NCI-H1105 treated with DMSO at 0.1 percent for 48 hours (cell line): ENCODE results near the gene ZNF708.
A peak's percentile ranks its signal among the peaks of the same experiment; 100 is the strongest.
"Not testable (repeated sequence)": the region's sequence is repeated elsewhere in the genome, so short reads cannot be mapped to it uniquely, and the experiment has no call there.

Source experiments
- DNase-seq: peaks from one replicate; lab custom pipeline; 2025; lab: John Stamatoyannopoulos, UW

Gene ZNF708

DNA sequence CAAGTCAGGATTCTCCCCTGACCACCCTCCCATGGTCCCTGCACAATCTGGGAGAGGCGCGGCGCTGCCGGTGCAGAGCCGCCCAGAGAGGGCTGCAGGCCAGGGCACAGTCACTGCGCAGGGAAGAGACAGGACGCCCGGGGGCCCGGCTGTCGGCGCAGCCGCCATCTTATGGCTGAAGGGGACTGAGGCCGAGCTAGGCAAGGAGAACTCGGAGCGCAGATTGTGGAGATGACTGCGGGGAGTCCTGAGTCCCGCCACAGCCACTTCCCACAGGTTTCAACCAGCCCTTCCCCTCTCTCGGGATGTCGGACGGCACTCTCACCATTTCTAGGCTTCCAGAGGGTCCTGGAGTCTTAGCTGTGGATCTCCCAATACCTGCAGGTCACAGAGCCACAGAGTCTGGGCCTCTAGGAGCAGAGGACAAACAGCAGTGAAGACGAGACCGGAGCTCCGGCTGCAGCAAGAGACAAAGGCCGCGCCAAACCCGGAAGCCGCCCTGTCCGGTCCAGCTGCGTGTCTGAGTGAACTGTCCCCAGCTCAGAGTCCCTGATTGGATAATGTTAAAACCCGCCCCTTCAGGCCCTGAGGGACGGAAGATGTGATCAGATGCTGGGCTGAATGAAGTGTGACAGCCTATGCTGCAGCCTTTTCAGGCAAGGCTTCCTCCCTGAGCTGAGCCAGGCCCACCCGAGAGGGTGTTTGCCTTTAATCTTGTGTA, at the start of gene ZNF708:
ZNF708 (minus strand) TSS at position 526 of the 721 bp plus-strand sequence; CDS start at position 328, 198 bp downstream.
- peak; percentile 92 for DNase-seq

DNA sequence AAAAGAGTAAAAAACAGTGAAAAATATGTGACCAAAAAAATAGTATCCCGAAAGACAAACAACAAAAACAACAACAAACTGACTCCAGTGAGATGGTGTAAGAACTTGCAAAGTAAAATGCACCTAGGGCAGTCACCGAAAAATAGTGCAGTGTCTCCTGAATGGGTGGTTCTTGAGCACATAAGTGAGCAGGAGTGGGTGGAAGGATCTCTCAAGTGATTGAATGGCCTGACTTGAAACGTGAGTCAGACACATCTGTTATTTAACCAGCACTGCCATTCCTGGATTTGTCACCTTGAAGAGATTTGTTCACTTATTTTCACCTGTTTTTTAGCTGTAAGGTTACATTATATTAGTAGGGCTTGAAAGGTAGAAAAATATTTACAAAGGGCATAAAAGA, 33.1 kb upstream of the ZNF708 start:
- no peak for DNase-seq

DNA sequence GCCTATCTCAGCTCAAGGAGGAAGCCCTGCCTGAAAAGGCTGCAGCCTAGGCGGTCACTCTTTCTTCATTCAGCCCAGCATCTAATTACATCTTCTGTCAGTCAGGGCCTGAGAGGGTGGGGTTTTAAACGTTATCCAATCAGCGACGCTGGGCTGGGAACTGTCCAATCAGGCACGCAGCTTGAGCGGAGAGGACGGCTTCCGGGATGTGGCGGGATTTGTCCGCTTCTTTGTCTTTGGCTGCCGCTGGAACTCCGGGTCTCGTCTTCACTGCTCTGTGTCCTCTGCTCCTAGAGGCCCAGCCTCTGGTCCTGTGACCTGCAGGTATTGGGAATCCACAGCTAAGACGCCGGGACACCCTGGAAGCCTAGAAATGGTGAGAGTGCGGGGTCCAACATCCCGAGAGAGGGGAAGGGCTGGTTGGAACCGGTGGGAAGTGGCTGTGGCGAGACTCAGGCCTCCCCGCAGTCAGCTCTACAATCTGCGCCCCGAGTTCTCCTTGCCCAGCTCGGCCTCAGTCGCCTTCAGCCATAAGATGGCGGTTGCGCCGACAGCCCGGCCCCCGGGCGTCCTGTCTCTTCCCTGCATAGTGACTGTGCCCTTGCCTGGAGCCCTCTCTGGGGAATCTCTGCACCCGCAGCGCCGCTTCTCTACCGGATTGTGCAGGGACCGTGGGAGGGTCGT, 29.7 kb upstream of the ZNF708 start, which contains the start of gene ZNF738:
ZNF738 (plus strand) TSS at position 233 of the 684 bp plus-strand sequence; CDS start at position 374, 141 bp downstream.
- DNase-seq = peak; percentile 94

DNA sequence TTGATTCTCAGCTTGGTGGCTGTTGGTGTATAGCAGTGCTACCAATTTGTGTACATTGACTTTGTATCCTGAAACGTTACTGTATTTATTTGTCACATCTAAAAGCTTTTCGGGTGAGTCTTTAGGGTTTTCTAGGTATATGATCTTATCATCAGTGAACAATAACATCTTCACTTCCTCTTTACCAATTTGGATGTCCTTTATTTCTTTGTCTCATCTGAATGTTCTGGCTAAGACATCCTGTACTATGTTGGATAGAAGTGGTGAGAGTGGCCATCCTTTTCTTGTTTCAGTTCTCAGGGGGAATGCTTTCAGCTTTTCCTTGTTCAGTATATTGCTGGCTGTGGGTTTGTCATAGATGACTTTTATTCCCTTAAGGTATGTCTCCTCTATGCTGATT, 23.6 kb upstream of the ZNF708 start:
- no peak for DNase-seq

DNA sequence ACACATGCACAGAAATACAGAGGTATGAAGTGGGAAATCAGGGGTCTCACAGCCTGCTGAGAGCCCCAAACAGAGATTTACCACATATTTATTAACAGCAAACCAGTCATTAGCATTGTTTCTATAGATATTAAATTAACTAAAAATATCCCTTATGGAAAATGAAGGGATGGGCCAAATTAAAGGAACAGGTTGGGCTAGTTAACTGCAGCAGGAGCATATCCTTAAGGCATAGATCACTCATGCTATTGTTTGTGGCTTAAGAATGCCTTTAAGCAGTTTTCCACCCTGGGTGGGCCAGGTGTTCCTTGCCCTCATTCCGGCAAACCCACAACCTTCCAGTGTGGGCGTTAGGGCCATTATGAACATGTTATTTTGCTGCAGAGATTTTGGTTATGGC, 15.6 kb upstream of the ZNF708 start:
- not testable (repeated sequence) for DNase-seq

DNA sequence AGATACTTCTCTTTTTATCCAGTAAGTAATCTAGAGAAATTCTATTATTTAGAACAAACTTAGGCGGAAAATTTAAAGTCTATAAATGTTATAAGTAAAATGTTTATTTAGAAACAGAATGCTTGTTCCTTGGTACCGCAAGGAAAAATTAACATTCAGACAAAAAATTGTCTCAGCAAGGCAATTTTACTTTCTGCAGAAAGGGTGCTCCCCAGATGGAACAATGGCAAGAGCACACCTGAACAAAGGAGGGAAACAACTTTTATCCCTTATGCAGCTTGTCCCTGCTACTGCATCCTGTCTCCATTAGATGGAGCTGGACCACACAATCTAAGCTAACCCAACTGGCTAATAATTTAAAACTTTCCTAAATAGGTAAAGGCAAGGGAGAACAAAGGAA, 6.5 kb upstream of the ZNF708 start:
- no peak for DNase-seq

DNA sequence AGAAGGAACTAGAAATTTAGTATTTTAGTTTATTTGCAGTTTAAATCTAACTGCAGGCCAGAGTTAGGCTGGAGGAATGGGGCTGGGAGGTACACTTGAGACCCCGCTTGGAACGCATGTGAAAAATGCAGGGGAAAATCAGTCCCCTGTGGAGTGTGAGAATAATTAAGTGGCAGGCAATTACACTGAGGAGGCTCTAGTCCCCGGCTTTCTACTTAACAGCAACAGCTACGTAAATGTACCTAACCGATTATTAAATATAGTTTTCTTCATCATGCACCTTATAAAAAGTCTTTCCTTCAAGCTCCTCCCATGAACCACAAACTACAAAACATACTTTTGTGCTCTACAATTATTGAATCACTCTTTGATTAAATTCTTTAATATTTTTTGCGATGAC, 804 bp downstream of the ZNF708 start:
- peak; percentile 65 for DNase-seq

DNA sequence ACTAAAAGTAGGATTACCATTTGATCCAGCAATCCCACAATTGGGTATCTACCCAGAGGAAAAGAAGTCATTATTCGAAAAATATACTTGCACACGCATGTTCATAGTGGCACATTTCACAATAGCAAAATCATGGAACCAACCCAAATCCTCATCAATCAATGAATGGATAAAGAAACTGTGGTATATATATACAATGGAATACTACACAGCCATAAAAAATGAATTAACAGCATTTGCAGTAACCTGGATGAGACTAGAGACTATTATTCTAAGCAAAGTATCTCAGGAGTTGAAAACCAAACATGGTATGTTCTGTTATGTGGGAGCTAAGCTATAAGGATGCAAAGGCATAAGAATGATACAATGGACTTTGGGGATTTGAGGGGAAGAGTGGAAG, 3.0 kb downstream of the ZNF708 start:
- no peak for DNase-seq

DNA sequence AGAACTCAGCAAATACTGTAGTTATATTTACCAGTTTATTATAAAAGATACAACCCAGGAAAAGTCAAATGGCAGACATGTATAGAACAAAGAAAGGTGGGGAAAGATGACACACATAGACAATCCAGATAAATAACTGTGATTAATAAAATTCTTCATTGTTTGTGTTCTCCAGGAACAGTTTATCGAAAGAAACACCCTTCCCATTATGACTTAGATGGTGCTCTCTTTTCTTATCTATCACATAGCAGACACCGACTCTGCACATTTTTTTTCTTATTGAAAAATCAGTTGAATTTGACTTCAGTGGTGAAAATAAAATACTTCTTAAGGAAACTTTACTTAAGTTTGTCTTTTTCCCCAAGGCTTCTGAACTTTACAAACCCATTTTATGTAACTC, 6.2 kb downstream of the ZNF708 start:
- DNase-seq = no peak

DNA sequence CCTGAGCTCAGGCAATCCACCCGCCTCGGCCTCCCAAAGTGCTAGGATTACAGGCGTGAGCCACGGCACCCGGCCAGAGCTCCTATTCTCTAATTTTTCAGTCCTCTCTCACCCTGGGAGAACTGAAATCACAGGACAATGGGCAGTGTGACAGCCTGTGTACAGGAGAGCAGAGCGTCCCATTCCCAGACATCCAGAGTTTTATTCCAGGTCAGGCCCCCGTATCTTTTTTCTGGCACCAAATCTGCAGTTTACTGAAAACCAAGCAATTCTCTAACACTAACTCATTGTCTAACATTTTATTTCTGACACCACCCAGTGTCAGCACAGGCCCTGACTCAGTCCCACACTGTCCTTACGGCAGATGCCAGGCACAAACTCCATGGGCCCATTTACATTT, 6.7 kb downstream of the ZNF708 start:
- no peak for DNase-seq

DNA sequence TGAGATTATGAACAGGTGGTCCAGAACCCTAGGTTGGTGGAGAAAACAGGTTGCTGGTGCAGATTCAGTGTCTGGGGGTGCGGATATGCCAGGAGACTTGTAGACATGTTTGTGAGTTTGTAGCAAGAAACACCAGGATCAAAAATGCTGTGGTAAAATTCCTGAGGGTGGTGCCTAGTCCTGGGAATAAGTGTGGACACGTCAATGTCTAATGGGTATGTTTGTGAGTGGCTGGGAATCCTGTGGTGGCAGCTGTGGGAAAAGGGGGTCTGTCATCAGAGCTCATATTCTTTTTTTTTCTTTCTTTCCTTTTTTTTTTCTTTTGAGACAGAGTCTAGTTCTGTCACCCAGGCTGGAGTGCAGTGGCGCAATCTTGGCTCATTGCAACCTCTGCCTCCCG, 7.2 kb downstream of the ZNF708 start:
- DNase-seq = no peak

DNA sequence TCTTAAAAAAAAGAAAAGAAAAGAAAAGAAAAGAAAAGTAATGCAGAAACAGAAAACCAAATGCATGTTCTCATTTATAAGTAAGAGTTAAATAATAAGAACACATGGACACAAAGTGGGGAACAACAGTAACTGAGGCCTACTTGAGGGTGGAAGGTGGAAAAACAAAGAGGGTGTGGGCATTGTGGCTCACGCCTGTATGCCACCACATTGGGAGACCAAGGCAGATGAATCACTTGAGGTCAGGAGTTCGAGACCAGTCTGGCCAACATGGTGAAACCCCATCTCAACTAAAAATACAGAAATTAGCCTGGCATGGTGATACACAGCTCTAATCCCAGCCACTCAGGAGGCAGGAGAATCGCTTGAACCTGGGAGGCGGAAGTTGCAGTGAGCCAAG, 8.1 kb downstream of the ZNF708 start:
- no peak for DNase-seq

DNA sequence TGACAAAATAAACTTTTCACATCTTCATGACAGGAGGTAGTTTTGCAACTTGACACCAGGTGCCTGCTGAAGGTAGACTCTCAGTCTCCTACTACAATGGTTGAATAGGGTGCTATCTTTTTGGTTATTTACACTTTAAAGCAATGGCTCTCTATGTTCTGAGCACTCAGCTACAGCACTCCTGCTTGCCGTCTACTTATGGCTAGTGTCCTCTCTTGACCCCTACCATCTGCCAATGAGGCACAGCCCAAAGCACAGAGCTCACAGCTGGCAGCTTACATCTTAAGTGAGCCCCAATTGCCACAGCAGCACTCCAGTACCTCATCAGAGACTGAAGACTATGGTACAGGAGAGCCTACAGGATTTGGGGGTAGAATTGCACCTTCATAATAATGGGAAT, 11.4 kb downstream of the ZNF708 start:
- DNase-seq = no peak

DNA sequence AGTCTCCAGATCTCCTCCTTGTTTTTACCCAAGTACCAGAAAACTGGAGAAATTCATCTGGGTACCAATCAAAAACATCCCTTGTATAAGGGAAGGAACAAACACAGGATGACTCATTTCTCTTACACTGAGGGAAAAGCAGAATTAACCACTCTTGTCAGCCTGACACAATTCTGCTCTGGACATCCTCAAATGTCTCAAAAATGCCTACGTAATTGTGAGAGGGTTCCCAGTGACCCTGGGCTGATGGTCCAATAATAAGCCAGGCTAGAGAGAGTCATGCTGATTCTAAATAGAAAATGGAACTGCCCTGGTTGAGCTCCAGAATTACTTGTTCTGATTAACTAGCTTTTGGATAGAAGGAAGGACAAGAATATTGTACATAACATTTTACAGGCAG, 14.5 kb downstream of the ZNF708 start:
- no peak for DNase-seq

DNA sequence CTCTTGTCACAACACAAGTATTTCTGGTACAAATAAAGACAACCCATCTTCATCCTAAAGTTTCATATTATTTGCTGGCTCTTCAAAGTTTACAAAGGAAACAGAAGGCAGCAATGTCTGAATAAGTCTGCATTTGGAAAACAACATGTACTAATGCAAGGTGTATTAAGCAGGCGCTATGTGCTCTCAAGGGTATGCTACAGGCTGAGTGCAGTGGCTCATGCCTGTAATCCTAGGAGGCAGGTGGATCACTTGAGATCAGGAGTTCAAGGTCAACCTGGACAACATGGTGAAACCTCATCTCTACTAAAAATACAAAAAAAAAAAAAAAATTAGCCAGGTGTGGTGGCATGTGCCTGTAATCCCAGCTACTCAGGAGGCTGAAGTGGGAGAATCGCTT, 16.4 kb downstream of the ZNF708 start:
- DNase-seq = not testable (repeated sequence)

DNA sequence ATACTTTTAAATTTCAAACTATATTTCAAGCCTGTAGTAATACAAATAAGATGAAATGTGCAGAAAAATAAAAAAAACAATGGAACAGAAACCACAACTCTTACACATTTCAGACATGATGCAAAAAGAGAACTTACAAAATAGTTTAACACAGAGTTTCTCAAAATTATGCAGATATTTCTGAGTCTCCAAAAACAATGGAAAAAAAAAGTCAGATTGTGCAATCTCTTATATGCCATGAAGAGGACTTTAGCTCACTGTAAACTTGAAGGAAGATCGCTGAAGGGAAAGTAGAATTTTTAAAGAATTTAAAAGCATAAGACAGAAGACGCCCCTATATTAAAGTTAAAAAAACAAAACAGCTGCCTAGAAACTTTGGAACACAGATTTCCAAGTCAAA, 20.4 kb downstream of the ZNF708 start:
- no peak for DNase-seq

DNA sequence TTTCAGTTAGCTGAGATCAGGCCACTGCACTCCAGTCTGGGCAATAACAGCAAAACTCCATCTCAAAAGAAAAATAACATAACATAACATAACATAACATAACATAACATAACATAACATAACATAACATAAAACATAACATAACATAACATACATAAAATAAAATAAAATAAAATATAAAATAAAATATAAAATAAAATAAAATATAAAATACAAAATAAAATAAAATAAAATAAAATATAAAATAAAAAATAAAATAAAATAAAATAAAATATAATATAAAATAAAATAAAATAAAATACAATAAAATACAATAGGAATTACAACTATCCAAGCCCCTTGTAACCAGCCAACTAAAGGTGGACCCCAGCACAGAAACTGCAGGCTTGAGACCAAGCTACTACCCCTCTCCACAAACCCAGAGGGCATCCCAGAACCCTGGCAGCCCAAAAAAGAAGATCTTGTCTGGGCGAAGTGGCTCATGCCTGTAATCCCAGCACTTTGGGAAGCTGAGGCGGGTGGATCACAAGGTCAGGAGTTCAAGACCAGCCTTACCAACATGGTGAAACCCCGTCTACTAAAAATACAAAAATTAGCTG, 22.2 kb downstream of the ZNF708 start:
- DNase-seq = not testable (repeated sequence)

DNA sequence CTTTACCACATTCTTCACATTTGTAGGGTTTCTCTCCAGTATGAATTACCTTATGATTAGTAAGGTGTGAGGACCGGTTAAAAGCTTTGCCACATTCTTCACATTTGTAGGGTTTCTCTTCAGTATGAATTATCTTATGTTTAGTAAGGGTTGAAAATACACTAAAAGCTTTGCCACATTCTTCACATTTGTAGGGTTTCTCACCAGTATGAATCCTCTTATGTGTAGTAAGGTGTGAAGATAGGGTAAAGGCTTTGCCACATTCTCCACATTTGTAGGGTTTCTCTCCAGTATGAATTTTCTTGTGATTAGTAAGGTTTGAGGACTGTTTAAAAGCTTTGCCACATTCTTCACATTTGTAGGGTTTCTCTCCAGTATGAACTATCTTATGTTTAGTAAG, 35.4 kb downstream of the ZNF708 start:
- DNase-seq = not testable (repeated sequence)

DNA sequence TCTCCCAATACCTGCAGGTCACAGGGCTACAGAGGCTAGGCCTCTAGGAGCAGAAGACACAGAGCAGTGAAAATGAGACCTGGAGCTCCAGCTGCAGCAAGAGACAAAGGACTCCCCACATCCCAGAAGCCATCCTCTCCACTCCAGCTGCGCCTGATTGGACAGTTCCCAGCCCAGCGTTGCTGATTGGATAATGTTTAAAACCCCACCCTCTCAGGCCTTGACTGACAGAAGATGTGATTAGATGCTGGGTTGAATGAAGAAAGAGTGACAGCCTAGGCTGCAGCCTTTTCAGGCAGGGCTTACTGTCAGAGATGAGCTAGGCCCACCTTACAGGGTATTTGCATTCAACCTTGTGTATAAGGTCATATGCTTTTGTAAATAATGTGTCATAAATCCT, 59.4 kb downstream of the ZNF708 start:
- no peak for DNase-seq

DNA sequence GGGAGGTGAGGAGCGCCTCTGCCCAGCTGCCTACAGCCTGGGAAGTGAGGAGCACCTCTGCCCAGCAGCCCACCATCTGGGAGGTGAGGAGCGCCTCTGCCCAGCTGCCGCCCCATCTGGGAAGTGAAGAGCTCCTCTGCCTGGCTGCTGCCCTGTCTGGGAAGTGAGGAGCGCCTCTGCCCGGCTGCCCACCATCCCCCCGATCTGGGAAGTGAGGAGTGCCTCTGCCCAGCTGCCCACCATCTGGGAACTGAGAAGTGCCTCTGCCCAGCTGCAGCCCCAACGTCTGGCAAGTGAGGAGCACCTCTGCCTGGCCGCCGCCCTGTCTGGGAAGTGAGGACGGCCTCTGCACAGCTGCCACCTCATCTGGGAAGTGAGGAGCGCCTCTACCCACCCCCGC, 64.3 kb downstream of the ZNF708 start:
- no peak for DNase-seq

DNA sequence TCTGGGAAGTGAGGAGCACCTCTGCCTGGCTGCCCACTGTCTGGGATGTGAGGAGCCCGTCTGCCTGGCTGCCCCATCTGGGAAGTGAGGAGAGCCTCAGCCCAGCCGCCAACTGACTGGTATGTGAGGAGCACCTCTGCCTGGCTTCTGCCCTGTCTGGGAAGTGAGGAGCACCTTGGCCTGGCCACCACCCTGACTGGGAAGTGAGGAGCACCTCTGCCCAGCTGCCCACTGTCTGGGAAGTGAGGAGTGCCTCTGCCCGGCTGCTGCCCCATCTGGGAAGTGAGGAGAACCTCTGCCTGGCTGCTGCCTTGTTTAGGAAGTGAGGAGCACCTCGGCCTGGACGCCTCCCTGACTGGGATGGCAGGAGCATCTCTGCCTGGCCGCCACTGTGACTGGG, 64.8 kb downstream of the ZNF708 start:
- DNase-seq = no peak

DNA sequence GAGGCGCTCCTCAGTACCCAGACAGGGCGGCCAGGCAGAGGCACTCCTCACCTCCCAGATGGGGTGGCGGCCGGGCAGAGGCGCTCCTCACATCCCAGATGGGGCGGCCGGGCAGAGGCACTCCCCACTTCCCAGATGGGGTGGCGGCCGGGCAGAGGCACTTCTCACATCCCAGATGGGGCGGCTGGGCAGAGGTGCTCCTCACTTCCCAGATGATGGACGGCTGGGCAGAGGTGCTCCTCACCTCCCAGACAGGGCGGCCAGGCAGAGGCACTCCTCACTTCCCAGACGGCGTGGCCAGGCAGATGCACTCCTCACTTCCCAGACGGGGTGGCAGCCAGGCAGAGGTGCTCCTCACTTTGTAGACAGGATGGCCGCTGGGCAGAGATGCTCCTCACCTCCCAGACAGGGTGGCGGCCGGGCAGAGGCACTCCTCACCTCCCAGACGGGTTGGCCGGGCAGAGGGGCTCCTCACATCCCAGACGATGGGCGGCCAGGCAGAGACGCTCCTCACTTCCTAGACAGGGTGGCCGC, 68.3 kb downstream of the ZNF708 start:
- not testable (repeated sequence) for DNase-seq
